CD4-positive, alpha-beta T cell treated with Interleukin-4 for 4 hours (primary cell): ENCODE data around the gene ABHD17B.

Source experiments
- DNase-seq: peaks from one replicate; pipeline ENCODE4 v3.0.0-alpha.2; 2020

ABHD17B gene

DNA sequence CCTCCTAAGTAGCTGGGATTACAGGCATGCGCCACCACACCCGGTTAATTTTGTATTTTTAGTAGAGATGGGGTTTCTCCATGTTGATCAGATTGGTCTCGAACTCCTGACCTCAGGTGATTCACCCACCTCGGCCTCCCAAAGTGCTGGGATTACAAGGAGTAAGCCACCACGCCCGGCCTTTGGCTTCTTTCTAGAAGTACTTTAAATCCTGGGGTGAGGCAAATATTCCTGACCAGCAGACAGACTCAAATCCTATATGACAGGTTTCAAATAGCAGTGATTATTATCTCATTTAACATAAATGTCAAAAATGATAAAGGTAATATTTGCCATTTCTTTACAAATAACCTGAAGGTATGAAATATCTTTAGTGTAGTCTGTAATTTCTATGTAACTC is 35.6 kb downstream of the ABHD17B start:
- no peak for DNase-seq

DNA sequence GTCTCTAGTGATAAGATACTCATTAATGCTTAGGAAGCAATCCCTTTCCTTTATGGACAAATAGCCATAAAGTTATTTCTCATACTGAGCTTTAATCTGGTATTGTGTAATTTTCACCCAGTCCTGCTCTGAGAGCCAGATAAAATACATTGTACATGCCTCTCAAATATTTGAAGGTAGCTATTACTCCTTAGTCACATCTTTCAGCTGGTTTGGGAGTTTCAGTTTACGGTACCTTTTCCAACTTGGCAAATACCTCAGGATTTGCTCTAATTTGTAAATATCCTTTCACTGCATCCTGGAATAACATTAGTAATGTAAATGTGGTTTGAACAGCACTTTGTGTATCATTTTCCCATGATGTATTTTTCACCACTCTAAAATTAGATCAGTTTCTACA is 47.4 kb downstream of the ABHD17B start:
- no peak for DNase-seq

DNA sequence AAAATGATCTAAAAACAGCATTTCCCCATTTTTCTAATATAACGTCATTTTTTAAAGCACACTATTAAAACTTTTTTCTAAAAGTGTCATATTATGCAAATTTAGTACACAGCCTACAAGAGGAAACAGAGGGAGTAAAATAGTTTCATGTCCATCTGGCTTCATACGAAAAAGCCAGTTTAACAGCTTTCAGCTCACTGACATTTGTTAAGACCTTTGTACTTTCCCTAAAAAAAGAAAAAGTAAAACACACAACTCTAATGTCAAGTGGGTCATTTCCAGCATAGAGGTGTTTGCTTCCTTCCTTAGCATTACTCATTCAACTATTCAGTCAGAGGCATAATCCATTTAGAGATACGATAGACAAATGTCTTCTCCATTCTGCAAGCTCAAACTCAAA is 49.4 kb downstream of the ABHD17B start:
- no peak for DNase-seq

DNA sequence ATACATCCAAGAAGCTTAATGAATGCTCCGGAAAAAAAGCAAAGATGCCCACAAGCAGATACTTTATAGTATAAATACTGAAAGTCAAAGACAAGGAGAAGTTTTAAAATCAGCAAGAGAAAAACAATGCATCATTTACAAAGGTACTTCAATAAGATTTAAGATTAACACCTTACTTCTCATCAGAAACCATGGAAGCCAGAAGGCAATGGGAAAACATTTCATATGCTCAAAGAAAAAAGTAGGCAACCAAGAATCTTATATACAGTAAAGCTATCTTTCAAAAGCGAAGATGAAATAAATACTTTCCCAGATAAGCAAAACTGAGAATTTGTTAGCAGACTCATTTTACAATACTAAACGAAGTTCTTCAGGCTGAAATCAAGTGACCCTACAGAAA is 51.1 kb downstream of the ABHD17B start:
- no peak for DNase-seq

DNA sequence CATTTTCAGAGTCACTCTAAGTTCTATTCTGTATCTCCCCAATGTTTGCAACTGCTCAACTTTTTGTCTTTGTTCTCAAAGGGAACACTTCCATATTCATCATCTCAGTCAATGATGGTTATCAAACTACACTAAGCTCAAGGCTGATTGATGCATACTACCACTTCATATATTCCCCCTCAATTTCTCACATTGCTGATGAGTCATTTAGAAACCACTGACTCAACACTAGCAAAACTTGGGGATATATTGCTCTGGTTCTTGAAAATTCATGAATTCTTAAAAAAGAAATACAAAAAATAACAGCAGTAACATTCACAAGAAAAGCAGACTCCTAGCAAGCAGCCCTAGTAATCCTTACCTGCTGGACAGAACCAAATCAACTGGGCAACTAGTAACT is 52.2 kb downstream of the ABHD17B start:
- DNase-seq = no peak

DNA sequence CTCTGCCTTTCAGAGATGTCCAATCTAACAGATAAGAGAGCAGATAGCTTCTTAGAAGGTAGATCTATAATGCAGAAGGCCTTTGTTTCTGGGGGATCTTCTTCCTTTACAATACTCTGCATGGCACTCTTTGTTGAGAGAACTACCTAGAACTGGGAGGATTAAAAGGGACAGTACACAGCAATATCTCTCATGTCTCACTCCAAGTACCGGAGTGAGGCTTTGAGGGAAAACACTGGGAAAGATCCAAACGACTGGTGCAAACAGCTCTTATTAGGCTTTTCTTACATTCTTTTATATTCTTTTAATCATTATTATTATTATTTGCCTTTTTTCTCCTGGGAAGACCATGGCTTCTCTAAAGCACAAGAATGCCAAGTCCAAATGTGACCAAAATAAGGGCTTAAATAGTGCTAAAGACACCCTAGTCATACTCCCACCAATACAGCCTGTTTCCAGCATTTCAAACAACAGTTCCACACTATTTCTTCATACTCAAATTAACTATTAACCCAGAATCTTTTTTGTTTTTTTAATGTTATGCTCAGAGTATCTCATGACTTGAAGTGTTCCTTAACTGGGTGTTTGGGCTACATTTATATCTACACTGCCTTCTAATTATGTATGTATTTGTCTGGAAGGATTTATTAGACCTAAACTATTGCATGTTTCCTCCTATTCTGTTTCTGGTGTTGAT is 52.7 kb downstream of the ABHD17B start:
- no peak for DNase-seq

DNA sequence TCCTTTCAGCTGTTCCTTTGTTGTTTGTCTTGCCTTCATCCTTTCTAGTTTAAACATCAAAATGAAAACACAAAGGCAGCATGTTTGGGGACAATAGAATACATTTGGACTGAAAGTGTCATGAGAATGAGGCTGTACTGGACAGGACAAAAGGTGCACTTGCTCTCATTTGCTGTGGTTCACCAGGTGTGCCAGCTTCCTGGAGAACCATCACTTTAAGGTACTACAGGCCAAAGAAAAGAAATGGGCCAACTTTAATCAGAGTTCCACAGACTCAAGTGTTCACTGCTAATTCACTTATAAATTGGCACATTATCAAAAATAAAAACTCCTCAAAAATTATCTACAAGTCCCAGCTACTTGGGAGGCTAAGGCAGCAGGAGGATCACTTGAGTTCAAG is 53.8 kb downstream of the ABHD17B start:
- no peak for DNase-seq

DNA sequence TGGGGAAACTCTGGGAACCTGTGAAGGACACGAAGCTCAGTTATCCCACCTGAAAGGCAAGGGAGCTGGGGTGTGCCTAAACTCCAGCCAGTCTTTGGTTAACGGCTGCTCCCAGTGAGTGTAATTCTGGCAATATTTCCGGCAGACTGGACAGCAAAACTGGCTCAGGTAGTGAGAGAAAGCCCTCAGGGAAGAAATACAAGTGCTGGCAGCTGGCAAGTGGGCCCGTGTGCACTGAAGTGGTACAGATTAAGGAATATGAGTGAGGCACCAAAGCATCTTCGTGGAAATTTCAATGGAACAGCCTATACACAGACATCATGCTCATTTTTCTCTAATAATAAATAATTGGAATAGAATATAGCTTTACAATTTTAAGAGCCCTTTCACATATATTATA is 56.2 kb downstream of the ABHD17B start:
- no peak for DNase-seq

DNA sequence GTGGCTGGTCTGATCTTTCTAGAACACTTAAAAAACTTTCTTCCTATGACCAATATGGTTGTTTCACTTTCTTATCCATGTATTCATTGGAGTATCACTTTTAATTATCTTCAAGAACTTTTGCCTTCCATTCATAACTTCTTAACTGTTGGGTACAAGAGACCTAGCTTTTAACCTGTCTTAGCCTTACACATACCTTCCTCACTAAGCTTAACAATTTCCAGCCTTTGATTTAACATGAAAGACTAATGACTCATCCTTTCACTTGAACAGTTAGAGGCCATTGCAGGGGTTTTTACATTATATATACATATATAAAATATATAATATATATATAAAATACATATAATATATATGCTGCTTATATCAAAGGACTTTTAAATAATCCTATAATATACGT is 57.9 kb downstream of the ABHD17B start:
- DNase-seq = no peak

DNA sequence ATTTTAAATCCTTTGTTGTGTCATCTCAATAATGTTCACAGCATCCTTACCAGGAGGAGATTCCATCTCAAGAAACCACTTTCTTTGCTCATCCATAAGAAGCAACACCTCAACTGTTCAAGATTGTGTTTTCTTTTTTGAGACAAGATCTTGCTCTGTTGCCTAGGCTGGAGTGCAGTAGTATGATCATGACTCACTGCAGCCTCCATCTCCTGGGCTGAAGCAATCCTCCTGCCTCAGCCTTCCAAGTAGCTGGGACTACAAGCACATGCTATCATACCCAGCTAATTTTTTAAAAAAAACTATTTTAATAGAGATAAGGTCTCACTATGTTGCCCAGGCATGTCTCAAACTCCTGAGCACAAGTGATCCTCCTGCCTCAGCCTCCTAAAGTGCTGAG is 60.0 kb downstream of the ABHD17B start:
- DNase-seq = no peak

DNA sequence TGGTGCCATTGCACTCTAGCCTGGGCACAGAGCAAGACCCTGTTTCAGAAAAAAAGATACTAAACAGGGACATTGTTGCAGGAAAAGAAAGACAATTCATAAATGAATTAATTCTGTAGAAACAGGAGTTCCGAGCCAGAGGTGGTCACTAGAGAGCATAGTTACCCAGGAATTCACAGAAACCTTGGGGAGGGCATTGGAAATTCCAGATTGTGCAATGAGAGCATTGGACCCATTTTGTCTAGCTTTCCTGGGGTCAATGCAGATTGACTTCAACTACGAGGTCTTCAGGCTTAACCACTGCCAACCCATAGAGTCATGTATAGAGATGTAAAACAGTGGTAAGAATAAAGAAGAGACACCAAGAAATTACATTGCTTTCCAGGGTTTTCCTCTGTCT is 63.1 kb downstream of the ABHD17B start:
- no peak for DNase-seq

DNA sequence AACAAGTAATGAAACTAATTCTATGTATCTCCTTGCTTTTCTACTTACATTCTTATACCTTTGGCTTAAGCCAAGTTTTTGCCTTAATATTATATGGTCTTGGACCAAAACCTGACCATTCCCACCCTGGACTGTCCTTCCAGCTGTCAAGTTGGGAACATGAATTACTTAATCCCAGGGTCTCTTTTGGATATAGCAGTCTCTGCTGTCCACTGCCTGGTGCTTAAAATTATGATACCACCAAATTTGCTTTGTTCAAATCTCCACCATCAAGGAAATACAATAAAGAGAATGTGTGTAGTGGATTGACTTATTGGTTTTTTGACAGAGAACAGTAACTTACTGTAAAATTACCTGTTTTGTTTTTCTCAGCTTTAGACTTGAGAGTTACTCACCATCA is 66.2 kb downstream of the ABHD17B start:
- DNase-seq = no peak

DNA sequence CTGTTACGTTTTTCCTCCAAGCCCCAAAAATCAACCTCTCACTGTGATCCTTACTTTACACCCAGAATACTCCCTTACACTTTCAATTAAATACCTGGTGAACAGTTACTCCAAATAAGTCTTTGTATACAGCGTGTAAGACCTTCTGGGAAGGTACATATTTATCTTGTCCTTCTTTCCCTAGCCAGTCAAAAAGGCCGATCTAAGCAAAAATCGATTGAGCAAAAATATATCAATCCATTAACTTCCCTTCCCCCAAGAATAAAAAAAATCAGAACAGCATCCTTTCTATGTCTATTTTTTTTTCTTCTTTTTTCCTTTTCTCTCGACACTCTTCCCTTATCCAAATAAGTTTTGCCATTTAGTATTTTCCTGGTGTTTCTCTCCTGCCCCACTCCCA is 71.3 kb downstream of the ABHD17B start:
- no peak for DNase-seq

DNA sequence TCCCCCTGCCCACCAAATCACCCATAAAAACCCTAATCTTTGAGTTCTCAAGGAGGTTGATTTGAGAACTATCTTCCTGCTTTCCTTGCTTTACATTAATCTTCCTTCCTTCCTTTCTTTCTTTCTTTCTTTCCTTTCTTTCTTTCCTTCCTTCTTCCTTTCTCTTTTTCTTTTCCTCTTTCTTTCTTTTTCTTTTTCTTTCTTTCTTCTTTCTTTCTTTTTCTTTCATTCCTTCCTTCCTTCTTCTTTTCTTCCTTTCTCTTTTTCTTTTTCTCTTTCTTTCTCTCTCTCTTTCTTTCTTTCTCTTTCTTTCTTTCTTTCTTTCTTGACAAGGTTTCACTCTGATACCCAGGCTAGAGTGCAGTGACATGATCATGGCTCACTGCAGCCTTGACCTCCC is 75.4 kb downstream of the ABHD17B start:
- no peak for DNase-seq

DNA sequence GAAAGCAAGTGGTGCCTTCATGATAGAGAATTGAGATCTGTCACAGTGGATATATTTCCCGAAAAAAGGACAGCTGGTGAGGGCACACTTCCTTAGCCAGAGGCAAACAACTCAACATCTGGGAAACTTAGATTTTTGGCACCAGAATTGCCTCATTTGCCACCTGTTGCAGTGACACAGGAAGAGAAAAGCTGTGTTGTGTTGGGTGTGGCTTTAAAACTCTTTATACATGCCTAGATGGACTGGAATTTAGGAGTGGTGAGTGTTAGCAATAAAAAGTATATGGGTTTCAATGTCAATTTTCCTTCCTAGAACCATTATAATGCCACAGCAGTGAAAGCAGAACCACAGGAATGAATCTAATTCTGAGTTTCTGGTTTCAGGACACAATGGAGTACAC is 80.1 kb downstream of the ABHD17B start:
- no peak for DNase-seq

DNA sequence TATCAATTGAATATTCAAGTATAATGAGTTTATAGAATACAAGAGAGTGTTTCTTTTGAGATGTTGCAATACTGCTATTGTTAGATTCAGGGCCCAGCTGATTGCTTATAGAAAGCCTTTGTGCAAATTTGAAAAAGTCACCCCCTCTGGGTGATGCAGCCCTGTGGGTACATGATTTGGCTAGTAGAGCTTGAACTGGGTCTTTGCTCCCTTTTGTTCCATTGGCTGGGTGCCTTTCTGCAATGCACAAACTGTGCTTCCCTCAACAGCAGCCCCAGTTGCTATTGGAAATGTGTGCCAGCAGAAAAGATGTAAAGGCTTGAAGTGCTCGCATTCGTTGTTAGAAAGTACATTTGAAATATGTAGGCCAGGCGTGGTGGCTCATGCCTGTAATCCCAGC is 80.8 kb downstream of the ABHD17B start:
- DNase-seq = no peak

DNA sequence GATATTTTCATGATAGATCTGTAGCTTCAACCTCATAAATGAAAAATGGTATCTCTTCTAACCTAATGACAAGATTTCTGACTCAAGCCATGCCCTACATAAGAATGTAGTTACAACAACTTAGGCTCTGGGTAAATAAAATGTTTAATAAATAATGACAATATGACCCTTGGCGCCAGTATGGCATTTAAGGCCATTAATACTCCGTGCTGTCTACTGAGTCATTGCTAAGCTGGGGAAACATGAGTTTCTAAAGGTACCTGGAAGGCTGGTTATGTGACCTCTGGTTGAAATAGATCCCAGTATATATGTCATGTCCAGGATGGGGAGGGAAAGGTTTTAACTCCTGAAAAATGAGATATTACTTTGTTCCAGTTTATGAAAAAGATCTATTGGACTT is 84.7 kb downstream of the ABHD17B start:
- no peak for DNase-seq

DNA sequence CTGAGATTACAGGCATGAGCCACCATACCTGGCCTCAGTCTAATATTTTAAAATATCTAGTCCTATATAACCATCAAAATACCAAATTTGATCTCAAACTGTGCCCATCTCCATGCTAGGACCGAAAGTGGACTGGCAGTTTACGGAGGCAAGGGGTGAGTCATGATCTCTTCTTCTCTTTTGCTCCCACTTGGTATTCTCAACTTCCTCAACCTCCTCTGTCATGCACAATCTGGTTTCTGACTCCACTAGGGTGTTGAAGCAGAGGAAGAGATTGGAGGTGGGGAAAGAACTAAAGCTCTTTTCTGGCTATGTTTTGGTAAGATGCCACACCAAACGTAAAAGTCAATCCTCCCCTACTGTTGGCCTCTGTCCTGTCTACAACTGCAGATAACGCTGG is 86.7 kb downstream of the ABHD17B start:
- no peak for DNase-seq

DNA sequence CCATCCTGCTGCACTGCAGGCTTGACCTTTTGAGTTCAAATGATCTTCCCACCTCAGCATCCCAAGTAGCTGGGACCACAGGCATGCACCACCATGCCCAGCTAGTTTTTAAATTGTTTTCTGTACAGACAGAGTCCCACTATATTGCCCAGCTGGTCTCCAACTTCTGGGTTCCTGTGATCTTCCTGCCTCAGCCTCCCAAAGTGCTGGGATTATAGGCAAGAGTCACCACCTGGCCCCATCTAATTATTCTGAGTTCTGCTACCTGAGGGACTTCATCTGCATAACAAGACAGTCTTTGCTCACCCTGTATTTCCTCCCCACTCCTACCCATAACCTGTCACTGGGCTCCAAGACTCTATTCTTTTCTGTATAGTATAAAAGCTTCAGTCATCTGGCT is 88.1 kb downstream of the ABHD17B start:
- no peak for DNase-seq

DNA sequence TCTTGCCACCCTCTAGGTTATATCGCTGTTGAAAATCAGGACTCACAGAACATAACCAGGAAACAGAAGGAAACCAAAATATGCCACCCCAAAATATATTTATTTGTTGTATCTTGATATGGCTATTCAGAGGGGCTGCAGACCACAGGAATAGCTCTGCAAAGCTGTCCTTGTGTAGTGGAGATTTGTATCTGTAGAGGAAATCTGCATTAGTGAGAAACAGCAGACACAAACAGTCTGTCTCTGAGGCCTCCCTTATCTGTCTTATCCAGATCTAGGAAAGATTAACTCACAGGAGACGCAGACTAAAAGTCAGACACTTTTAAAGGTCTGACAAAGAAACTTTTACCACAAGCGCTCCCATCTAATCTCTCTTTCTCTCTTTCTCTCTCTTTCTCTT is 88.5 kb downstream of the ABHD17B start:
- no peak for DNase-seq

DNA sequence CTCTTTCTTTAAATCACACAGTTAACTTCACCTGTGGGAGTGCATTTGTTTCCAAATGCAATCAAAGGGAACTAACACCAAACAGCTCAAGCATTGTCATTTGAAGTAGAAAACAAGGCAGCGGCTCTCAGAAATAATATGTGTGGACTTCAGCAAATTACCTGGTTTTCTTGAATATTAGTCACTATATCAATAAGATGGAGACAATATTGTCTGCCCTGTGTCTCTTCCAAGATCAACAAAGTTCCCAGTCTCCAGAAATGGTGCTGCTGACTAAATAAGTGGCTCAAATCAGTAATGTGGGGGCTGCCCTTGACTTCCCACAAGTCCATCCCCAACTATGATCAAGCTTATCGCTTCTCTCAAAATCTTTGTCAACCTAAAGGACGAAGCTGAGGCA is 89.6 kb downstream of the ABHD17B start:
- no peak for DNase-seq

DNA sequence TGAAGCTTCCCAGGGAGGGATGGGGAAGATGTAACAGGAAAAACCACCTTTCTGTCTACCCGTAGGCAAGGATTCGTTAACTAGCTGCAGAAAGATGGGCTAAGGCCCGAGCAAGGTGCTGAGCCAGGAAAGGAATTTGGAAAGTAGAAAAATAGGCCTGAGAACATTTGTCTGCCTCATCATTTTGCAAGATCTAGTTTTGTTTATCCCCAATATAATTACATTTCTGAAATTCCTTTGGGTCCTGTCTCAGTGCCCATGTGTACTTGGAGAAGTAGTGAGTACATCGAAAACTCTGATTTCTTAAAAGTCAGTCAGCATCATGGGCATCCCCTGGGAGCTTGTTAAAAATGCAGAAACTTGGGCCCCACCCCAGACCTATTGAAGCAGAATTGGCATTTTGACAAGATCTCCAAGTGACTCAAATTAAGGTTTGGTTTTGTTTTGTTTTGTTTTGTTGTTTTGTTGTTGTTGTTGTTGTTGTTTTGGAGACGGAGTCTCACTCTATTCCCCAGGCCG is 90.5 kb downstream of the ABHD17B start:
- DNase-seq = no peak

DNA sequence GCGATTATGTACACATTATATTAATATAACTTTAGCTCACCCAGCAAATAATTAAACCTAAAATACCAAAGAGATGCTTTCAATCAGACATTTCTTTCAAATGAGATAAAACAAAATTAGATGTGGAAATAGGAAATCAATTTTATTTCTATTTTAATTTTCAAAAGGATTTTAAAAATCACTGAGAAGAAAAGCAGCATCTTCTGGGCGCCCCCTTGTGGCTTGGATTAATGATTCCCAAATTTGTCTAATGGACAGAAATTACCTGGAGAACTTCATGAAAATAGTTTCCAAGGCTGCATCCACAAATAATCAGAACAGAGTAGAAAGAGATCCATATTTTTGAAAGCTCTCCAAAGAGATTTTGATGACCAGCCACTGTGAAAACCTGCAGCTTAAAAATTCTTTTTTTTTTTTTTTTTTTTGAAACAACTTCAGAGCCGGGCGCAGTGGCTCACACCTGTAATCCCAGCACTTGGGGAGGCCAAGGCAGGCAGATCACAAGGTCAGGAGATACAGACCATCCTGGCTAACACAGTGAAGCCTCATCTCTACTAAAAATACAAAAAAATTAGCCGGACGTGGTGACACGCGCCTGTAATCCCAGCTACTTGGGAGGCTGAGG is 91.8 kb downstream of the ABHD17B start:
- peak; percentile 60 for DNase-seq

DNA sequence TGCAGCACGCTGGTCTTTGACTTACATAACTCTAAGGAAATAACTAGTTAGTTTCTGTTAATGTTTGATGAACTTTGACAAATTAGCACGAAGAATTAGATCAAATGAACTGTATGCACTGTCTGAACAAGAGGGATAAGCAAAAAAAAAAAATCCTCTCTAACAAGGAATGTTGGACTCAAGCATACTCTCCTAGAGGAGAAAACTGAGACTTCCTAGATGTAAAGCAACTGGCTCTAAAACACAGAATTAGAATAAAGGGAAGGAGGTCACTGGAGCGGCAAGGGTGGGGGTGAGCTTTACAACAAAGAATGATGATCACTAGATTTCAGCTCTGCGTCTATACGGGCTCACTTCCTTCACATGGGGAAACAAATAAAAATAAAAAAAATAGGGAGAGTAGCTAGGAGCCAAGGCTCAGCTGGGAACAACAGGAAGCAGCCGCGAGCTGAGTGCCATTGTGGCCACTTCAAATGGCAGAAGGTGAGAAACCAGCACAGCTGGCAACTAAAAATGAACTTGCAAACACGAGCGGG is 94.0 kb downstream of the ABHD17B start:
- no peak for DNase-seq
